ENCODE data around the gene ADAMTSL1.

The ADAMTSL1 gene

GRCh38 chr9:18554244-18554643, 80.3 kb downstream of the ADAMTSL1 start:
- DNase-seq (ENCODE audit: low spot score), result no peak

- no peak for DNase-seq (ENCODE audit: low spot score)
Measured at GRCh38 chr9:18555105-18555883, 81.3 kb downstream of the ADAMTSL1 start.

DNA sequence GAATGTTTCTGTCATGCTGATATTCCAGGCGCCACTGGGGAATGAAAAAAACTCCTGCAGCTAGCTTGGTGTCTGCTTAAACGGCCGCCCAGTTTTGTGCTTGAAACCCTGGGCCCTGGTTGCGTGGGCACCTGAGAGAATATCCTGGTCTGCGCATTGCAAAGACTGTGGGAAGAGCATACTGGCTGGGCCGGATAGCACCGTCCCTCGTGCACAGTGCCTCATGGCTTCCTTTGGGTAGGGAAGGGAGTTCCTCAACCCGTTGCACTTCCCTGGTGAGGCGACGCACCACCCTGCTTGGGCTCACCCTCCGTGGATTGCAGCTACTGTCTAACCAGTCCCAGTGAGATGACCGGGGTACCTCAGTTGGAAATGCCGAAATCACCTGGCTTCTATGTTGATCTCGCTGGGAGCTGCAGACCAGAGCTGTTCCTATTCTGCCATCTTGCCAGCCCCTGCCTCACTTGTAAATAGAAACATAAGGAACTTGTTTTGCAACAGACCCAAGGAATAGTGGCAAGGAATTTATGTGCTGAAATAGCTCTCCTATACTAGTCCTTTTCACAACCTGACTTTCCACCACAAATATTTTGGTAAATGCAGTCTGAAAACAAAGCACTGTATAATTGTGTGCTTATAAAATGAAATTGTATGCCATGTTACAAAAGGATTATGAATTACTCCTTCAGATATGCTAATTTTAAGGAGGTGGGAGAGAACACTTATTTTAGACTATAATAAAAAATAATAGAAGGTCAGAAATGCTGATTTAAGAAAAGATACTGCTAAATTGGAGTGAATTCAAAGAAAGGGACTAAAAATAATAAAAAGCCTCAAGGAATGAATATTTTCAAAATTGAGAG, 90.3 kb downstream of the ADAMTSL1 start:
- DNase-seq (ENCODE audit: low spot score), result no peak

- no peak for DNase-seq (ENCODE audit: low spot score)
Measured at GRCh38 chr9:18566121-18566520, 92.2 kb downstream of the ADAMTSL1 start.

DNA sequence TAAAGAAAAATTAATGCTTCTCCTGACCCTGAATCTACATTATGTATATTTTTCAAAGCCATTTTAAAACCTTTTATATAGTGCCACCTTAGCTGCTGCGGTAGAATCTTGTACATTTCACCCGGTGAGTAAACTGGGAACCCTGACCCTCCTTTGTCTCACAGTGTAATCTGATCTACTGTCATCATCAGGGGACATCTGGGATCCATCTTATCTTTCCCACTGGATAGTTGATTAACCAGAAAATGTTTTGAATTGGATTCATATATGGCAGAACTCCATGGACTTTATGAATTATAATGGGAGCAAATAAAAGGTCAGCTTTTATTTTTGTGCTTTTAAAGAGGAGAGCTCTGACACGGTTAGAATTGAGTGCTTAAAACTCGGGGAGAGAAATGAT, 95.0 kb downstream of the ADAMTSL1 start:
- no peak for DNase-seq (ENCODE audit: low spot score)

DNA sequence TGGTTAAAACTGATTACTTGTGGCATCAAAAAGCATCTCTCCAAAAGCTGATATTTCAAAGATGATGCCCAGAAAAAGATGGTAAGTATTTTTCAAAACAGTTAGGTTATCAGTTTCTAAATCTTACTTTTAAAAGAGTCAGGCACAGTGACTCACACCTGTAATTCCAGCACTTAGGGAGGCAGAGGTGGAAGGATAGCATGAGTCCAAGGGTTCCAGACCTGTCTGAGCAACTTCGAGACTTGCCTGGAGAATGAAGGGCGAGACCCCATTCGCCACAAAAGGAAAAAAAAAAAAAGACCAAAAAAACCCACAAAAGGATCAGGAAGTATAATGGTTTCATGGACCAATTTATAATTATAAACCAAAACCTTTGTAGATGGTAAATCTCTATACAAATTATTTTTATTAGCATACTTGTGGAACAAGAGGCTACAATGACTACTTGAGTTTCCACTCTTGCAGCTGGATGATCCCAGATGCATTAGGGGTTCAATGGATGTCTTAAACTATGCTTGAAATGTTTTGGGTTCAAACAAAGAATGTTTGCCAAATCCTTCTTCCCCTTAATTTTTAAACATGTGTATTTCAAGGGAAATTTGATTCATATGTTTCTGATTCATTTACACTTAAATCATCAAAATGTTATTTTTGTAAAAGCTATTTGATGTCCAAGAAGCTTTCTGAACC, 96.1 kb downstream of the ADAMTSL1 start:
- no peak for DNase-seq (ENCODE audit: low spot score)

DNA sequence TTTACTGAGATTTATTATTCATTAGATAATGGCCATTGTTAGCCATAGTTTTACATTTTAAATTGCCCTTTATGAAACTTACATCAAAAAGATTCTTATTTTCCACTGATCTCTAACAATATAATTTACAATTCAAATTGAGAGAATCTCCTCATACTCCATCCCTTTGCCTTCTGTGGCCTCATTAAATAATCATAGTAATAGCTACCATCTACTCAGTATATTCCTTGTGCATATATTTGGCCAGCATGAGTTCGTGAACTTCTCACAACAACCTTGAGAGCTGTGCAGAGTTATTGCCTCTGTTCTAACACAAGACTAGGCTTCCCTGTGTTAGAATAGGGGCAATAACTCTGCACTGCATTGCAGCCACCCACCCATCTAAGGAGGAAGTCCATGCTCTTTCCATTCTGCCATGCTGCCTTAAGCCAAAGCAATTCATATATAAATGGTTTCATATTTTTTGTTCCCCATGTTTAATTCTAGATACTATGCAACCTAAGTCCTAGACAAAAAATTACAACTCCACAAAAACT, 99.1 kb downstream of the ADAMTSL1 start:
- no peak for DNase-seq (ENCODE audit: low spot score)

DNA sequence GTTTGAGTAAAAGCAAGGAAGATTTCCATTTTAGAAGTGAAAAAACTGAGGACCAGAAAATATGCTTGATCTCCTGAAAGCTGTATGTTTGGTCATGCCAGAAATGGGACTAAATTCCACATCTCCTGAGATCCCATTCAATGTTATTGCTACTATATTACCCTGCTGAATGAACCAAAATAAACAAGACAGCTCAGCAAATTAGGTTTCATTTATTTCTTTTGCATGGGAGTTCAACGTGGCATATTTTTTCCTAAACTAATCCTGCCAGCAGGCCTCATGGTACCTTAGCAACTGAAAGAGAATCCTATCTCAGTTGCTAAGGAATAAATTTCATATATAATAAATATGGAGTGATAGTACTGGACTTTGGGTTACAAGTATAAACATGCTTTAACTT, 101.7 kb downstream of the ADAMTSL1 start:
- DNase-seq (ENCODE audit: low spot score), result no peak

GRCh38 chr9:18579536-18579935, 105.6 kb downstream of the ADAMTSL1 start:
- DNase-seq (ENCODE audit: low spot score), result no peak

- DNase-seq (ENCODE audit: low spot score), result no peak
Measured at GRCh38 chr9:18580151-18580550, 106.2 kb downstream of the ADAMTSL1 start.

DNA sequence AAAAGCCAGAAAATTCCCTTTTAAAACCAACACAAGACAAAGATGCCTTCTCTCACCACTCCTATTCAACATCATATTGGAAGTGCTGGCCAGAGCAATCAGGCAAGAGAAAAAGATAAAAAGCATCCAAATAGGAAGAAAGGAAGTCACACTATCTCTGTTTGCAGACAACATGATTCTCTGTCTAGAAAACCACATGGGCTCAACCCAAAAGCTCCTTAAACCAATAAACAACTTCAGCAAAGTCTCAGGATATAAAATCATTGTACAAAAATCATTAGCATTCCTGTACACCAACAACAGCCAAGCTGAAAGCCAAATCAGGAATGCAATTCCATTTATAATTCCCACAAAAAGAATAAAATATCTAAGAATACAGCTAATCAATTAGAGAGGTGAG, 112.0 kb downstream of the ADAMTSL1 start:
- no peak for DNase-seq (ENCODE audit: low spot score)

DNA sequence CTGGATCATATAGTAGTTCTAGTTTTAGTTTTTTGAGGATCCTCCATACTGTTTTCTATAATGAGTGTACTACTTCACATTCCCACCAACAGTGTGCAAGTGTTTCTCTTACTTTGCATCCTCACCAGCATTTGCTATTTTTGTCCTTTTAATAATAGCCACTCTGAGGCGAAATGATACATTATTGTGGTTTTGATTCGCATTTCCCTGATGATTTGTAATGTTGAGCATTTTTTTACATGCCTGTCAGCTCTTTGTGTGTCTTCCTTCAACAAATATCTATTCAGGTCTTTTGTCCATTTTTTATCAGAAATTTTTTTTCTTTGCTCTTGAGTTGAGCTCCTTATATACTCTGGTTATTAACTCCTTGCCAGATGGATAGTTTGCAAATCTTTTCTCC, 114.0 kb downstream of the ADAMTSL1 start:
- DNase-seq (ENCODE audit: low spot score), result no peak

- DNase-seq (ENCODE audit: low spot score), result no peak
Measured at GRCh38 chr9:18591261-18591660, 117.3 kb downstream of the ADAMTSL1 start.

- DNase-seq (ENCODE audit: low spot score), result no peak
Measured at GRCh38 chr9:18594837-18595236, 120.9 kb downstream of the ADAMTSL1 start.

DNA sequence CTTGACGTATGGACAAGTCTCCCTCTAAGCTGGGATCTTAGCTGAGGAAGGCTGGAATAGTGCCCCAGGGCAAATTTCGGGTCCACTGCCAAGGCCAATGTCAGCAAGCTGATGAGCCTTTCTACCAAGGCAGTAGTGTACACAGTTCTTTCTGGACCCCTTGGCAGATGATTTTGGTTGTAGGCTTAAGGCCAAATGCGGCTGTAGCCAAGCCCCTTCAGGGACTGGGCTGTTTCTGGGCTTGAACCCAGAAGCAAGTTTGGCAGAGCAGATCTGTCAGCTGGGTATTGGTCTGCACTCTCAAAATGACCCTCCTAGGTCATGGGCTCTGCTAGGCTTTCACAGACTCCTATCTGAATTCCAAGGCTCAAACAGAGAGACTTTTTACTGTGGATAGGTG, 121.6 kb downstream of the ADAMTSL1 start:
- DNase-seq (ENCODE audit: low spot score), result no peak

GRCh38 chr9:18596920-18597319, 123.0 kb downstream of the ADAMTSL1 start:
- no peak for DNase-seq (ENCODE audit: low spot score)

DNA sequence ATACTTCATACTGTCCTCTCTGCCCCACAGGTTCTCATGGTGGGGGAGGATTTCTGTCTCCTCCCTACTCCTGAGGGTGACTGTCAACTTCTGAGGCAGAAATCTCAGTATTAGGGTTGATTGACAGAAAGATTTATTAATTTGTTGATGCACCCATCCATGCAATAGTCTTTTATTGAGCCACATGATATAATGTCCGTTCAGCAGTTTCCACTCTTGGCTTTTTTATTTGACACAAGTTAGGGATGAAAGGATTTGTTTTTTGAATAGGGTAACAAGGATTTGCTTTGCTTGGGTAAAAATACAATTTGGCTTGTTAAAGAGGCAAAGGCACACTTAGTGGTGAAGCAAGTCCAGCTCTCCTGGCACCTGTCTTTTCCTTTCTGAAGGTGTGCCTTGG, 125.0 kb downstream of the ADAMTSL1 start:
- no peak for DNase-seq (ENCODE audit: low spot score)

DNA sequence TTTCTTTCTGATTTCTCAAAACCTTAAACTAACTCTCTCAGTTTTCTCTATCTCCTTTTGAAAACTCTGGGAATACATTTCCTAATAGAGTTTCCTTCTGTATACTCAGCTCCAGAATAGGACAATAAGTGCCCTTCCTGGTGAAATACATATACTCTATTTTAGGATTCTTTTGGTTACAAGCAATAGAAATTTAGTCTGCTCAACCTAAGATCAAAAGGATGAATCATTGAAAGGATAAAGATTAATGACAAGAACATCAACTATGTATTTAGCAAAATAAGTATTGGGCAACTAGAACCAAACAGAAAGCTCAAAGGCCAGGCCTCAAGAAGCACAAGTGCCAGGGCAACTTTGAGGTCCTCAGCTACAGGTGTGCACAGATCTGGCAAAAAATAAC, 127.1 kb downstream of the ADAMTSL1 start:
- no peak for DNase-seq (ENCODE audit: low spot score)

- DNase-seq (ENCODE audit: low spot score), result no peak
Measured at GRCh38 chr9:18601956-18602355, 128.0 kb downstream of the ADAMTSL1 start.

- no peak for DNase-seq (ENCODE audit: low spot score)
Measured at GRCh38 chr9:18604767-18605730, 131.1 kb downstream of the ADAMTSL1 start.

DNA sequence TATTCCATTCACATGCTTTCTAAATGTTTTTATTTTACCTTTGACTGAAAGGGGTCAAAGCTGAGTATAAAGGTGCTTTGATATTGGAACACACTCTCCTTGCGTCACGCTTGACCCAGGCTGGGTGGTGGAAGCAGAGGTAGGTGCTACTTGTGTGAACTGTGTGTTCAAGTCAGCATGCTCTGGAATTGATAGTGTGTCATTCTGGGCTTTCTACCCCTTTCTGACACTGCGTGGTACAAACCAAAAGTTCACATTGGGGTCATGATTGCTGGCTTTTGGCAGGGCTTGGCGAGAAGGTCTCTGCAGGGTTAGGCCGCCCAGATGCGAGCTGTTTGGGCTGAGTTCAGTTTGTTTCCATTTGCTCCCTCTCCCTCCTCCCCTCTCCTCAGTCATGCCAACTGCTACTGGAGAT, 131.8 kb downstream of the ADAMTSL1 start:
- no peak for DNase-seq (ENCODE audit: low spot score)

All from CD4-positive, alpha-beta T cell treated with Interleukin-6 at 100 ng/mL for 8 hours (primary cell).